Stimulated activated naive B cell treated with anti-CD40 and anti-IgM and Interleukin-4, amounts not matched to agents 10 μg/mL and 1 μg/mL and 100 μg/mL, for 72 hours (primary cell): ENCODE measurements around the gene BHLHE40.
A peak's percentile ranks its signal among the peaks of the same experiment; 100 is the strongest.

Experiments used
- ATAC-seq, 2 donors: fragments of 150-1000 bp; cut with Tn5 transposase; replicated peaks; 2 replicates each; pipeline ENCODE4 v1.10.0; 2021; ENCODE audit warnings: moderate library complexity in 1 of 2
- DNase-seq: peaks from one replicate; pipeline ENCODE4 v3.0.0; 2021
- H3K27ac Mint-ChIP-seq: one replicate; pipeline ENCODE4 v1.8.0; 2022; ENCODE audit warnings: mild to moderate bottlenecking, mixed read lengths
- H3K27me3 Mint-ChIP-seq, 2 donors: one replicate each; pipeline ENCODE4 v1.8.0; 2022; ENCODE audit warnings: mixed read lengths in 2 of 2
- H3K36me3 Mint-ChIP-seq, 2 donors: one replicate each; pipeline ENCODE4 v1.8.0; 2022; ENCODE audit warnings: mixed read lengths in 2 of 2, mild to moderate bottlenecking in 1 of 2
- H3K4me1 Mint-ChIP-seq, 2 donors: one replicate each; pipeline ENCODE4 v1.8.0; 2022; ENCODE audit warnings: mixed read lengths in 2 of 2, mild to moderate bottlenecking in 1 of 2
- H3K4me3 Mint-ChIP-seq, 2 donors: one replicate each; pipeline ENCODE4 v1.8.0; 2022; ENCODE audit warnings: mild to moderate bottlenecking in 2 of 2, mixed read lengths in 2 of 2, moderate library complexity in 1 of 2
- H3K9me3 Mint-ChIP-seq, 2 donors: one replicate each; pipeline ENCODE4 v1.8.0; 2022; ENCODE audit warnings: mixed read lengths in 2 of 2, mild to moderate bottlenecking in 1 of 2

Gene BHLHE40

GRCh38 chr3:4972652-4973643 is 6.3 kb upstream of the BHLHE40 start:
- no peaks in the 10 kb centered on the region for H3K27me3 Mint-ChIP-seq
- H3K4me1 Mint-ChIP-seq: peaks cover 35 to 51% of the 10 kb centered on the region in 2 donors
- H3K9me3 Mint-ChIP-seq: peaks cover 6 to 7% of the 10 kb centered on the region in 2 donors
- H3K4me3 Mint-ChIP-seq: peak overlapping the region; percentile 73 to 77
- peak overlapping the region; percentile 97 for H3K27ac Mint-ChIP-seq
- H3K36me3 Mint-ChIP-seq: peaks cover 5 to 10% of the 10 kb centered on the region in 2 donors
- DNase-seq (no peak), ATAC-seq (no peak)

DNA sequence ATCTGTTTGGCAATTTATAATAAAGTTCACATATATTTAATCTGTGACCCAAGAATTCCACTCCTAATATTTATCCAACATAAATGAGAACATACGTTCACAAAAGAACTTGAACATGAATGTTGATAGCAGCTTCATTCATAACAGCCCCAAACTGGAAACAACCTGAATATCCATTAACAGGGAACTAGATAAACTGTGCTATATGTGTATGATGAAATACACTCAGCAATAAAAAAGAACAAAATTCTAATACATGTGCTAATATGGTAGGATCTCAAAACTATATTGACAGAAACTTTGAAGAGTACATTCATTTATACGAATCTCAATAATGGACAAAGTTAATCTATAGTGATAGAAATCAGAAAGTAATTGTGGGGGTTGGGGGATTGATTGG is 5.1 kb upstream of the BHLHE40 start:
- Mint-ChIP-seq H3K36me3 (peaks cover 0 to 4% of the 10 kb centered on the region in 2 donors), H3K4me3 (no peak overlapping the region), H3K4me1 (peaks cover 31 to 43% of the 10 kb centered on the region in 2 donors), H3K27ac (peak overlapping the region; percentile 22), H3K27me3 (no peaks in the 10 kb centered on the region), H3K9me3 (peaks cover 0 to 2% of the 10 kb centered on the region in 2 donors)
- ATAC-seq (no peak), DNase-seq (no peak)

DNA sequence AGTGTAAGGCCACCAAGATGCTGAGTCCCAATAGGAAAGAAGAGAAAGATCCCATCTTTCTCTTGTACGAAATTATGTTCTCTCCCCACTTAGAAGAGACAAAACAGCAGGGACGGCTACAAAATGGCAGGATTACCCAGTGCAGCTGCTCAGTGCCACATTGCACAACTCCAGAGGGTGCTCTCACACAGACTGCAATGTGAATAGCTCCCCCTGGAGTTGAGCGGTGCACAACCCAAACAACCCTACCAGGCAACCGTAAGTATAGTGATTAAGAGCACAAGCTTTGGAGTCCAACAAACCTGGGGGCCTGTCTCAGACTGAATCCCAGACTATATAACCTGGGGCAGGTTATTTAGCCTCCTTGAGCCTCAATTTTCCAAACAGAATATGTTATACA is 3.1 kb upstream of the BHLHE40 start:
- Mint-ChIP-seq H3K9me3 (no peaks in the 10 kb centered on the region), H3K27me3 (no peaks in the 10 kb centered on the region), H3K4me1 (peaks cover 28 to 44% of the 10 kb centered on the region in 2 donors), H3K4me3 (no peak overlapping the region), H3K36me3 (peaks cover 17 to 20% of the 10 kb centered on the region in 2 donors), H3K27ac (peak overlapping the region; percentile 99)
- ATAC-seq: no peak
- DNase-seq: peak; percentile 58

DNA sequence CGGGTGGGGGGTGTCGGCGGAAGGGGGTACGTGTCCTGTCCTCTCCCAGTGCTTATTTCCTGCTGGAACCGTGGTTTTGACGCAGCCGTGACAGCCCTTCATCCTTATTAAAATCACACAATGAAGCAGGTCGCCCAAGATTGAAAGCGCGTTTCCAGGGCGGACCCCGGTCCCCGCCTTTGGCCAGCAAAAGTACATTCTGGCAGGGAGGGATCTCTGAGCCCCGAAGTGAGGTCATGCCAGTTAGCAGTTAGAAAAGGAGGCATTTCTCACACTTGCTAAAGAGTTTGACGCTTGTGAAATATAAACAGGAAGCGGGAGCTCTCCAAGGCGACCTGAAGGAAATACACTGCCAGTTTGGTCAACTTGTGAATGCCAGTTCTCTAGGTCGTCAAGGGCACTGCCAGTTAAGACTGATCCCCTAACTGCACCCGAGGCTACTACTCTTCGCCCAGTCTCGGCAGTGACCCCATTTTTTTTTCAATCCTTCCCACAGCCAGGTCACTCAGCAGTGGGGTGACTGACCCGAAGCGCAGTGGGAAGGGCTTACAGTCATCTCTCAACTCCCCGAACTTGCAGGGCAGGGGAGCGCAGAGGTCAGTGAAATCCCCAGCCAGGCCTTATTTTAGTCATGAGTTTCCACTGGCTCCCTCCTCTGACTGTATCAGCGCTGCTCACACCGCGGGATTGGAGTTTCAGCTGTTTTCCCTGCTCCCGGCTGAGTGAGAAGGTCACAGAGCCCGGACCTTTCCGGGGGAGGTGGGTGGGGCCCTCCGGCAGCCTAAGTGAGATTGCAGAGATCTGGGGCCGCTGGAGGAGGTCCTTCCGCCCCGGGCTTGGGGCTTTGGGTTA is 2.0 kb upstream of the BHLHE40 start:
- Mint-ChIP-seq H3K9me3 (no peaks in the 10 kb centered on the region), H3K27me3 (no peaks in the 10 kb centered on the region), H3K4me1 (peaks cover 32 to 53% of the 10 kb centered on the region in 2 donors), H3K4me3 (peak overlapping the region; percentile 85 to 92), H3K36me3 (peaks cover 26 to 32% of the 10 kb centered on the region in 2 donors), H3K27ac (peak overlapping the region; percentile 99)
- DNase-seq (peak; percentile 93), ATAC-seq (peak; percentile 45 to 47)

- Mint-ChIP-seq H3K27ac (peak overlapping the region; percentile 99), H3K9me3 (no peaks in the 10 kb centered on the region), H3K4me3 (peak overlapping the region; percentile 85 to 92), H3K36me3 (peaks cover 31 to 38% of the 10 kb centered on the region in 2 donors), H3K27me3 (no peaks in the 10 kb centered on the region), H3K4me1 (peaks cover 32 to 53% of the 10 kb centered on the region in 2 donors)
- ATAC-seq (peak; percentile 0 to 2), DNase-seq (no peak)
Observed at GRCh38 chr3:4977853-4978203, 1.4 kb upstream of the BHLHE40 start.

DNA sequence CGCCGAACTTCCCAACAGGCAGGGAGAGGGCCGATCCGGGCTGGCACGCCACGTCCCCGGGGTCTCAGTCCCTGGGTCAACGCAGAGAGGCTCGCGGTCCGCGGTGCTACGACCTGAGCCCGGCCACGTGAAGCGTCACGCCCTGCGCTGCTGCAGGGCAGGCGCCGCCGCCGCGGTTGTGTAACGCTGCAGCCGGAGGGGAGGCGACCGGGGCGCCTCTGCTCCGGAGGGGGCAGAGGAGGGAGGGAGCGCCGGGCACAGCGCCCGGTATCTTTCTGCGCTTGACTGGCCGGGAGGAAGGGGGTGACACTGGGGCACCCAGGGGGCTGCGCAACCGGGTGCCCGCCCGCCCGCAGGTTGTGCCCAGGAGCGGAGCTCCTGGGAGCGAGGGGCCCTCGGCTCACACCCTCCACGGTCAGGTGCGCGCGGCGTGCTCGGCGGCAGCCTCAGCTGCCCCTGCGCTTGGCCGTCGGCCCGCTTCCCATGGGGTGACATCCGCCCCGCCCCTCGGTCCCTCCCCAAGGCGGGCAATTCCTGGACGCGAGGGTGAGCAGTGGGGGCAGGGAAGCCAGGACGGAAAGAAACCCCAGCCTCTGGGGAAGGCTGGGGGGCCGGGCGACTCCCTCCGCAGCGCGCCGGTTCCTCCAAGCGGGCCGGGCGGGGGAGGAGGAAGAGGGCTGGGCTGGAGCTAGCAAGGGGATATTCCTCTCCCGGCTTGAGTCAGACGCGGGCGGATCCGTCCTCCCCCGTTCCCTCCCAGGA is 852 bp upstream of the BHLHE40 start:
- H3K4me1 Mint-ChIP-seq: peaks cover 30 to 53% of the 10 kb centered on the region in 2 donors
- ATAC-seq: peak; percentile 49 to 54

GRCh38 chr3:4978966-4979427 is 240 bp upstream of the BHLHE40 start:
- Mint-ChIP-seq H3K36me3 (peaks cover 42 to 49% of the 10 kb centered on the region in 2 donors), H3K27ac (peak overlapping the region; percentile 99), H3K4me1 (peaks cover 33 to 55% of the 10 kb centered on the region in 2 donors), H3K27me3 (no peaks in the 10 kb centered on the region), H3K9me3 (no peaks in the 10 kb centered on the region), H3K4me3 (peak overlapping the region; percentile 85 to 92)
- peak; percentile 98 for DNase-seq
- ATAC-seq: peak; percentile 48 to 59

More for the DNA sequence above, 852 bp upstream of the BHLHE40 start:
- Mint-ChIP-seq H3K27ac (peak overlapping the region; percentile 99), H3K4me3 (peak overlapping the region; percentile 85 to 92), H3K9me3 (no peaks in the 10 kb centered on the region), H3K27me3 (no peaks in the 10 kb centered on the region), H3K36me3 (peaks cover 36 to 43% of the 10 kb centered on the region in 2 donors)
- no peak for DNase-seq

DNA sequence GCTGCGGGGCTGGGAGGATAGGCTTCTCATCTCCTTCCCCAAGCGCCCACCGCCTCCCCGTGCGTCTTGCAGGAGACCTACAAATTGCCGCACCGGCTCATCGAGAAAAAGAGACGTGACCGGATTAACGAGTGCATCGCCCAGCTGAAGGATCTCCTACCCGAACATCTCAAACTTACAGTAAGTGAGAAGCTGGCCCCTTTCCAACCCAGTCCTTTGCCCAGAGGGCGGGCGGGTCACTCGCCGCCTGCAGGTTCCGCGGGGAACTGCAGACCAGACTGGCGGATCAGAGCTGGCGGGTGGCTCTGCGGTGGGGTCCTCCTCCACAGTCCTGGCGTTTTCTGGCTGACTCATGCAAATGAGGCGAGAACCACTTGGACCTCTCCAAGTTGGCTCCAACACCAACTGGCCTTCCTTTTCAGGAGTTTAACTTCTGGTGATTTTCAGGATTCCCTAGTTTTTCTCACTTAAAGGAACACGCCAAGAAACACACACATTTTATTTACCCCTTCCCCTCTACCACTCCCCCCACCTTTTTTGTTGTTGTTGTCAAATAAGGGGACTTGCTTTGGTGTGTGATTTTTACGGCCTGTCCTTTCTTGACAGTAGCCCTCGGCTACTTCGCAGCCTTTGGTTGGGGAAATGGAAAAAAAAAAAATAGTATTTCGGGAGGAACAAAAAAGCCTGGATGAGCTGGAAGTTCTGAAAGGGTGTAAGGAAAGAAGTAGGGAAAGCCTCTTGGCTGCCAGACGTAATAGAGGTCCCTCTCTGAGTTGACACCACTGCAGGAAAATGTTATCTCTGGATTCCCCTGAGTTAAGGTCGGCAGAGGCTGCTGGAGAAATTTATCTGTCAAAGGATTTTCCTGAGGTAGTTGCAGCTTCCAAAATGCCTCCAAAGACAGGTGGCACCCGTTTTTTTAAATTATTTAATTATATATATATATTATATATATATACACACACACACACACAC is 1.3 kb downstream of the BHLHE40 start:
- H3K36me3 Mint-ChIP-seq: peaks cover 54 to 59% of the 10 kb centered on the region in 2 donors
- no peaks in the 10 kb centered on the region for H3K27me3 Mint-ChIP-seq
- H3K4me3 Mint-ChIP-seq: peak overlapping the region; percentile 85 to 92
- H3K27ac Mint-ChIP-seq: peak overlapping the region; percentile 99
- H3K9me3 Mint-ChIP-seq: no peaks in the 10 kb centered on the region
- DNase-seq: peak; percentile 89
- ATAC-seq: peak; percentile 3 to 6
- H3K4me1 Mint-ChIP-seq: peaks cover 36 to 58% of the 10 kb centered on the region in 2 donors

DNA sequence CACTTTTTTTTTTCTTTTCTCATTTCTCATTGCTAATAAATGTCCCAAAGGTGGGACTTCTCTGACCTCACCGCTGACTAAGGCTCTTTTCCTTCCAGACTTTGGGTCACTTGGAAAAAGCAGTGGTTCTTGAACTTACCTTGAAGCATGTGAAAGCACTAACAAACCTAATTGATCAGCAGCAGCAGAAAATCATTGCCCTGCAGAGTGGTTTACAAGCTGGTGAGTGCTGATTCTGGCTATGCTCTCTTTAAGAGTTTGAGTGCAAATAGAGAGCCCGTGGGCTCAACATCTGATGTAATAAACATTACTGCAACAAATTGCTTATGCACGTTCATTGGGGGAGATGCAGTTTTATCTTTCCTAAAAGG is 2.0 kb downstream of the BHLHE40 start:
- Mint-ChIP-seq H3K27ac (peak overlapping the region; percentile 96), H3K27me3 (no peaks in the 10 kb centered on the region), H3K9me3 (no peaks in the 10 kb centered on the region), H3K4me3 (peak overlapping the region; percentile 85 to 92), H3K4me1 (peaks cover 37 to 58% of the 10 kb centered on the region in 2 donors), H3K36me3 (peaks cover 61 to 67% of the 10 kb centered on the region in 2 donors)
- DNase-seq: no peak
- ATAC-seq: no peak

DNA sequence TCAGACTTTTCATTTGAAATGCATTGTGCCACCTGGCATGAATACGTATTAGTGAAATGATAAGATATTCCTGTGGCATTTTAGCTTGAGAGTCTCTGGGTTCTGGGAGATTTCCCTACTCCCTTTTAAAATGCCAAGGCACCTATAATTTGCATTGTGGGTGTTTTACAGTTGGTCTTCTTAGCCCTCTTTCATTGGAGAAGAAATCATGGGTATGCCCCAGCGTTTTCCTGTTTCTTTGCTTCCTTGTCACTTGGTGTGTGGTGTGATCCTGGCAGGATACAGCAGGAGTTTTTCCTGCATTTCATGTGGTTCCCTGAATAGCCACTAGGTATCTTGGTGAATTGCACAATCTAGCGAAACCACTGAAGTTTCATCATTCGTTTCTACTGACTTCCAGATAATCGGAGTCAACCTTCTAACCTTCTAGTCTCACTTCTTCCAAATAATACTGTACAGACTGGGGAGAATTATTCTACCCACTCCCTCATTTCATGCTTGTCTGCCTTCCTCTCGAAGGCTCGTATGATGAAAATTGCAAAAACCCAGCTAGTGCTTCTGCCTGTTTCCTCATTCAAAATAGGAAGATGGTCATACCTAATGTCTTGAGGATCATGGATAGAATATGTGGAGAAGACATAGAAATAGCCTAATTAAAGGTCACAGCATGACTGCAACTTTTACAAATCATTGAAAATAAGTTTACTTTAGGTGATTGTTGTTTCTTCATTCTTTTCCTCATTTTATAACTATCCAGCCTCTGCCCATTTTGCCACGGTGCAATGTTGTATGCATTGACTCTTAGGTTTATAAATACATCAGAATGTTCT is 2.6 kb downstream of the BHLHE40 start:
- peaks cover 61 to 71% of the 10 kb centered on the region in 2 donors for H3K36me3 Mint-ChIP-seq
- peak; percentile 32 for DNase-seq
- H3K4me3 Mint-ChIP-seq: peak overlapping the region; percentile 85 to 92
- no peaks in the 10 kb centered on the region for H3K27me3 Mint-ChIP-seq
- peak overlapping the region; percentile 96 for H3K27ac Mint-ChIP-seq
- ATAC-seq: no peak
- peaks cover 37 to 58% of the 10 kb centered on the region in 2 donors for H3K4me1 Mint-ChIP-seq
- H3K9me3 Mint-ChIP-seq: no peaks in the 10 kb centered on the region

- DNase-seq: no peak
- H3K4me1 Mint-ChIP-seq: peaks cover 36 to 57% of the 10 kb centered on the region in 2 donors
Observed at GRCh38 chr3:4982773-4983738, 3.8 kb downstream of the BHLHE40 start.

More at GRCh38 chr3:4982773-4983738, 3.8 kb downstream of the BHLHE40 start:
- Mint-ChIP-seq H3K36me3 (peaks cover 61 to 71% of the 10 kb centered on the region in 2 donors), H3K27ac (peak overlapping the region; percentile 96), H3K9me3 (no peaks in the 10 kb centered on the region), H3K27me3 (no peaks in the 10 kb centered on the region), H3K4me3 (peak overlapping the region; percentile 85 to 92)
- no peak for ATAC-seq
